Stimulated activated CD4-positive, alpha-beta T cell treated with anti-CD3 and anti-CD28 coated beads, Interleukin-1b, Interleukin-23, amount 100 ng/mL, for 24 hours (primary cell): Measurements from ENCODE around the gene GJB2.
A peak's percentile ranks its signal among the peaks of the same experiment; 100 is the strongest.

ENCODE experiments used
- DNase-seq, 4 experiments: peaks; one replicate each; pipeline ENCODE4 v3.0.0-alpha.2; 2020; ENCODE audit warnings: low read depth in 4 of 4, low spot score in 1 of 4

GJB2 gene

DNA sequence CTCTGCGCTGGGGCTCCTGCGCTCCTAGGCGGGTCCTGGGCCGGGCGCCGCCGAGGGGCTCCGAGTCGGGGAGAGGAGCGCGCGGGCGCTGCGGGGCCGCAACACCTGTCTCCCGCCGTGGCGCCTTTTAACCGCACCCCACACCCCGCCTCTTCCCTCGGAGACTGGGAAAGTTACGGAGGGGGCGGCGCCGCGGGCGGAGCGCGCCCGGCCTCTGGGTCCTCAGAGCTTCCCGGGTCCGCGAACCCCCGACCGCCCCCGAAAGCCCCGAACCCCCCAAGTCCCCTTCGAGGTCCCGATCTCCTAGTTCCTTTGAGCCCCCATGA lies at the start of gene GJB2:
GJB2 (minus strand) TSS at position 103 of the 326 bp plus-strand sequence. CDS start 3,357 bp downstream, outside the sequence.
- no peak for DNase-seq

DNA sequence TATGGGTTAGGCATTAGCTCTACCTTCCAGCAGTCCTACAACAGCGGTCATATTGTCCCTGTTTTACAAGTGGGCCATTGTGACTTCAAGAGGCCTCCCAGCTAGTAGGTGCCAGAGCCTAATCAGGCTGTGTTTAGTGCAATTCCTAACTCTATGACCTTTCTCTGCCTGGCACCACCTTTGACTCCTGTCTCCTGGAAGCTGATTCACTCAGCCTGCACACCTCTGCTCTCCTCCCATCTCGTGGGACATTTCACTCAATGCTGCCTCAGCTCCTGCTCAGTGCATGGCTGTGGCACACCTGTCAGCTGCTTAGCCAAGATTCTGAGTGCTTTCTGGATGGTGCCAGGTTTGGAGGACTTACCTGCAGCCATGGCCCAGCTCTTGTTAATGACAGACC lies 48.9 kb upstream of the GJB2 start:
- no peak for DNase-seq

DNA sequence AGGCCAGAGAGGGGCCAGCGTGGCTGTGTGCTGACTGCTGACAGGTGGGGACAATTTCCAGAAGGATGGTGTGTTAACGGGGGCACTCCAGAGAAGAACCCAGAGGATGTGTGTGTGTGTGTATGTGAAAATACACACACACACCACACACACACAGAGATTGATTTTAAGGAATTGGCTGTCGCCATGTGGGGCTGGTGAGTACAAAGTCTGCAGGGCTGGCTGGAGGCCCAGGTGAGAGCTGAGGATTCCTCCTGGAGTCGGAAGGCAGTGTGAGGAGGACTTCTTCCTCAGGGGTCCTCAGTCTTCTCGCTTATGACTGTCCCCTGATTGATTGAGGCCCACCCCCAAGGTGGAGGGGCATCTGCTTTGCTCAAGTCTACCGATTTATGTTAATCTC lies 47.0 kb upstream of the GJB2 start:
- no peak for DNase-seq

DNA sequence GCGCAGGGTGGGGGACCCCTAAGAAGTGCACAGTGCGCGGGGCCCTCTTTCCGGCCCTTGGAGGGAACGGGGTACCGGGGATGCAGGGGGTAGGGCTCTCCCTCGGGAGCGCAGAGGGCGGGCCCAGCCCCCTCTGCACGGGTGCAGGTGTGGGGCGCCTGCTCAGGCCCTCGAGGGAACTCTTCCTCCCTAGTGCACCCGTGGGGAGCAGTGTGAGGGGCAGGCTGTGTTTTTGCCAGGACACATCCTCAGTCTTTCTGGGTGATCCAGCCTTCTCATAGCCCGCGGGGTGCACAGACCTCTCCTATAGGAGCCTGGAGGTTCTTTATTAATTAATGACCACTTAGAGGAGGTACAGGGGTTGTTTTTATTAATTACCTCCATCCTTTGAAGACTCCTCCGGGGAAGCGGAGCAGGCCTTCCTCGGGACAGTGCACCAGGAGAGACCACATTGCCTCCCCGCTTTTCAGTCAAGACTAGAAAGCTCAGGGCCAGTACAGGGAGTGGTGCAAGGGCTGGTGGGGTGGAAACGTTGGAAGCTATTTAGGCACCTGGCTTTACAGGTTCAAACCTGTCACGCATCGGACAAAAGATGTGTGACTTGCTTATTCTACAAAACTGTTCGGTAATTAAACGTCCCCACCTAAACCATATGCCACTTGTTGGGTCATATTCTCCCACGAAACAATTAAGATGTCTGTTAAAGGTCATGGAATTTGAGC lies 40.0 kb upstream of the GJB2 start:
- no peak for DNase-seq

DNA sequence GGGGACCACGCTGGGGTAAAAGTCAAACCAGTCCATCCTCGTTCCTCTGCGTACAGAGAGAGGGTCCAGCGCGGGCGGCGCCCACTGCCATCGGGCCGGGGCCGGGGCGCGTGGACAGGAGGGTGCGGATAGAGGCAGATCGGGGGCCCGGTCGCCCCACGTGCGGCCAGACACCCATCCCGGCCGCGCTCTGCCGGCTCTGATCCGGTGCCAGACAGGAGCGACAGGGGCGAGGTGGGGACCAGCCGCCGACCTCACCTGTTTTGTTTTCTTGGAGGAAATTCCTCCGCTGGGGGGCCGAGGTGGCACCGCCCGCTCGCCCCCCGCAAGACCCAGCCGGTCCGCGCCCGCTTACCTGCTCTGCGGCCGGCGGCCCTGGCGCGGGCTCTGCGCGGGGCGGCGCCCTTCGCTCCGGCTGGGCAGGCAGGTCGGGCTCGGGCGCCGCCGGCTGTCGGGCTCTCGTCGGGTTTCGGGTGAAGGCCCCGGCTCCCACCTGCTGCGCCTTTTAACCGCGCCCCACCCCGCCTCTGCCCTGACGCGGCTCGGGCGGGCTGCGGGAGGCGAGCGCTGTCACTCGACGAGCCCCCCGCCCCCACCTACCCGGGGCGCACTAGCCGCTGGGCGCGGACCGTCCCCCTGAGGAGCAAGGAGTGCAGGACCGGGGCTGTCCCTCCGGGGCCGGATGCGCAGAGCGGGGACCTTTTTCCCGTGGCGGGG lies 39.3 kb upstream of the GJB2 start, which contains the start of gene GJB6:
GJB6 (minus strand) TSS at position 481 of the 717 bp plus-strand sequence. CDS start 8,839 bp downstream, outside the sequence.
- DNase-seq: peak in 2 of 4 experiments; percentile 14 to 25

DNA sequence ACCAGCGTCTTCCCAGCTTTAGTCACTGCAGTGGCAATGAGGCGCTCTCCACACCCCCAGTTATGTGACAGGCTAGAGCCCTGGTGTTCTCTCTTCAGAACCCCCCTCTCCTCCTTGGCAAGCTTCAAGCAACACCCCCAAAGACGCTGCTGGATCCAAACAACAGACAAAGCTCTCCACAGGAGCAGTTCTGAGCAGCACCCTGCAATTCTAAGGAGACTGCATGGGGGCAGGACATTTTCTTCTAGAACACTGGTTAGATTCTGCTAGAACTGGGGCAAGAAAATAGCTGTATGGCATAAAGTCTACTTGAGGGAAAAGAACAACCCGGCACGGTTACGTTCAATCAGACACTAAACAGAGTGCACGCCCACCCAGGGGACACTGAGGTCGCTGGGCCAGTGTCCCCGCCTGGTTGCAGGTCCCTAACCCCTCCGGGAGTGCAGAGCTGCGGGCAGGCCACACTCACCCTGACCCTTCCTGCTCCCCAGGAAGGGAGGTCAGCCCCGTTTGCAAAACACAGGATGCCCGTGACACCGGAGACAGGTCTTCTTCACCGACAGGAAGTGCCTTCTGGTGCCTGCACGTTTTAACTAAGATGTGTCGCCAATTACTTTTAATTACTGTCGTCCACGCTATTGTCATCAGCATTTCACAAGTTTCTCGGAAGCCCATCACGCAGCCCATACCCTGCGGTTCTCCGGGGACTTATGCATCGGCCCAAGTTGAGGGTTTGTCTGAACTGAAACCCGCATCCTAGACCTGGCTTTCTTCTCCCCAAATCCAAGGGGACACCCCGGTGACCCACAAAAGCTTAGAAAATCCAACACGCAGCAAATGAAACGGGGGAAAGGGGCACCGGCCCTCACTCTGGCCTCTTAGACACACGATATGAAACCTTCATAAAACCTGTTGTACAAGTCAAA lies 38.4 kb upstream of the GJB2 start:
- no peak for DNase-seq

DNA sequence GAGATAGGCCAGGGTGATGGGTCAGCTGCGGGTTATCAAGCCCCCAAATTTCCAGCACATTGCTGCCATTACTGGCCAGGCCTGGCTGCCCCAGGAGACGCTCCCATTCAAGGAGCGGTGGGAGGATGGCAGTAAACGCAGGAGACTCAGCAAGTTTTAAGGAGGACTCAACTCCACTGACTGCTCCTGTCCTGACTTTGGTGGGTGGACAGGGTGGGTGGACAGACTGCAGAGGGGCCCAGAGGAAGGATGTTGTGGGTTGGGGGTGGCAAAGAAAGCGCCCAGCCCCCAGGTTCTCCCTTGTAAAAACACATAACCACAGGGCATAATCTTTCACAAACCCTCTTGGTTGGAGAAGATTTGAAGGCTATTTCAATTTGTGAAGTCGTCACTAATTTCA lies 35.0 kb upstream of the GJB2 start:
- DNase-seq: no peak

DNA sequence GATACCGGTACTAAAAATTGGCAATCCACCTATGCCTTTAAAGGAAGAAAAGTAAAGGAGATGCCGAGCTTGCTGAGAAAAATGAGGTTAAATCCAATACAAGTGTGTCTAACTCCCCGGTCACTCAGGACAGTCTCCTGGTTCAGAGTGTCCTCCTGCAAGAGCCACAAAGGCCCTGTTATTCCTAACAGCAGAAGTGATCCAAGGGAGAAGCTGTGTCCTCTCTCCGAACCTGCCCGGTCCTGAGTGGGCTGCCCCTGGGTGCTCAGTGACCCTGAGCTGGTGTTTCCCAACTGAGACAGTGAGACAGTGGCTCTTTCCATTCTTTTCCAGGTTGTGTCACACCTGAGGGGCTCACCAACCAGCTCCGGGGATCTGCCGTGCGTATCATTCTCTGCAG lies 34.5 kb upstream of the GJB2 start:
- DNase-seq: no peak

DNA sequence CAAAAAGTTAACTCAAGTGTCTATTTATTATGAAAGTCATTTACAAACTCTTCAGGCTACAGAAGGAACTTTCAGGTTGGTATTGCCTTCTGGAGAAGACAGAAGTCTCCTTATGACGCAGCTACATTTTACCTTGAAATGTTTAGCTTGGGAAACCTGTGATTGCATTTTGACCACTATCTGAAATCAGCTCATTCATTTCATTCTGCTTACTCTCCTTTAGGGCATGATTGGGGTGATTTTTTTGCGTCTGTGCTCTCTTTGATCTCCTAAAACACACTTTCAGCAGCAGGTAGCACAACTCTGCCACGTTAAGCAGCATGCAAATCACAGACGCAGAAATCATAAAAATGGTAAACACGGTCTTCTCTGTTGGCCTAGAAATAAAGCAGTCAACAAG lies 29.8 kb upstream of the GJB2 start:
- DNase-seq: no peak

DNA sequence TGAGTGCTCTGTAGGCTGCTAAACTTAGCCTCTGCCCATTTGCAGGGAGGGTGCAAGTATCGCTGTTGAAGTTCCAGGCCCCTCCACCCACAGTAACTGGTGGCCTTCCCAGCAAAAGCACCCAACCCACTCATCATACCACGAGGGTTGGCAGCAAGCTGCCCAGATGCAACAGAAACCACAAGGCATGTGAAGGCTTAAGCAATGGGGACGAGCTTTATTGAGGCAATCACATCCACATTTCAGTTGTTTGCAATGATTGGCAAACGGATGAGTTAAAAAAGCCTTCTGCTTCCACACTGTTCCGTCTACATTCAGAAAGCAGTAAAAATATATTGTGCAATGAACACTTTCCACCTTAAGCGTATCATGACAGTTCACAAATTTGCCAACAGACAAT lies 29.0 kb upstream of the GJB2 start:
- DNase-seq: no peak

DNA sequence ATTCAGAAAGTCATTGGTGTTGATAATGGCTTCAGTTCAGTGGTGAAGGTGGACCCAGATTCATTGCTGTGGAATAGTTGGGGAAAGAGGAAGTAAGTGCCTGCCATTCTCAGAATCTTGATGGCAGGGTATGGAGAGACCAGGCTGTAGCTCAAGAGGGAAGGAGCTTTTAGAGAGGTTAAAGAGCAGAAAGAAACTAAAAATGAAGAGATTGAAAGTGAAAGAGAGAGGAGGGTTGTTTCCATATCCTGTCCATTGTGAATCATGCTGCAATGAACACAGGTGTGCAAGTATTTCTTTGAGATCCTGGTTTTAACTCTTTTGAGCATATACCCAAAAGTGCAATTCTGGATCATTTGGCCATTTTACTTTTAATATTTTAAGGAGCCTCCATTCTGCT lies 26.8 kb upstream of the GJB2 start:
- DNase-seq: no peak

DNA sequence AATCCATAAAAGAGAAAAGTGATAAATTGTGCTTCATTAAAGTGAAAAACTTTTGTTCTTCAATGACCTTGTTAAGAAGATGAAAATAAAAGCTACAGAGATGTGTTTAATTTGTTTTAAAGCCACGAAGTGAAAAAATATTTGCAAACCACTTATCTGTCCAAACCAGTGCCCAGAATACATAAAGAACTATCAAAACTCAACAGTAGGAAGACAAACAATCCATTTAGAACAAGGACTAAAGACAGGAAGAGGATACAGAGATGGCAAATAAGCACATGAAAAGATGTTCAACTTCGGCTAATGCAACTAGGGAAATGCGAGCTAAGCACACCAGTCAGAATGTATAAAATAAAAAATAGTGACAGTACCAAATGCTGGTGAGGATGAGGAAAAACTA lies 24.4 kb upstream of the GJB2 start:
- DNase-seq: no peak

DNA sequence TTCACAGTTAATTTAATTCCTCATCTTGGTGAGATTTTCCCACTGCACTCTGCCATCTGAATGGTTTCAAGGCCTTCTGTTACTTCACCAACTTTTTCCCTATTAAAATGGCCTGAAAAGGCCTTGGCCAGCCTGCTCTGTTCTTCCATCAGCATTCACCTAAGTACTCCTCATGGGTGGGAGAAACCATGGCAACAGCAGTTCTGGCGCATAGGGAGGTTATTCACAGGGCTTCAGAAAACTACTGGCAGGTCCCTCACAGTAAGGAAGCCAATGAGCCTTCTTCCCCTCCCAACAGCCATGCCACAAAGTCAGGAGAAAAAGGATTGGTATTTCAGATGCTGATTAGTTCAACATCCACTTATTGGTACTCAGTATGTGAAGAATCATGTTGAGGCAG lies 17.2 kb upstream of the GJB2 start:
- DNase-seq: no peak

DNA sequence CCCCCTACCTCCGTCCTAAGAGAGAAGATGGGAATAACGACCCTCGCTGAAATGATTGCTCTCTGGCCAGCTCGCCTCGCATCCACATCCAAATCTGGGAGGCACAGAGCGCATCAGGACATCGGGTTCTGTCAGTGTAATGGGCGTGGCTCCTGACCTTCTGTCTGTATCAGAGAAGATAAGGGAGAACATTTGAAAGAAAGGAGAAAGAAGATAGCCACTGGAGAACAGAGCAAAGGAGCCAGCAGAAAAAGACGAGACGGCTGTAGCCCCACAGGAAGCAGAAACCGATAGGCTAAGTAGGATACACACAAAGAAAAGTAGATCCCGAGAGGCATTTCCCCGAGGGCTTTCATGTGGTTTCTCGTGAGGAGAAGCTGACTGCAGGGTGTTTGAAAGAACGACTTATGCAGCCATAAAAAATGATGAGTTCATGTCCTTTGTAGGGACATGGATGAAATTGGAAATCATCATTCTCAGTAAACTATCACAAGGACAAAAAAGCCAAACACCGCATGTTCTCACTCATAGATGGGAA lies 14.0 kb upstream of the GJB2 start:
- no peak for DNase-seq

DNA sequence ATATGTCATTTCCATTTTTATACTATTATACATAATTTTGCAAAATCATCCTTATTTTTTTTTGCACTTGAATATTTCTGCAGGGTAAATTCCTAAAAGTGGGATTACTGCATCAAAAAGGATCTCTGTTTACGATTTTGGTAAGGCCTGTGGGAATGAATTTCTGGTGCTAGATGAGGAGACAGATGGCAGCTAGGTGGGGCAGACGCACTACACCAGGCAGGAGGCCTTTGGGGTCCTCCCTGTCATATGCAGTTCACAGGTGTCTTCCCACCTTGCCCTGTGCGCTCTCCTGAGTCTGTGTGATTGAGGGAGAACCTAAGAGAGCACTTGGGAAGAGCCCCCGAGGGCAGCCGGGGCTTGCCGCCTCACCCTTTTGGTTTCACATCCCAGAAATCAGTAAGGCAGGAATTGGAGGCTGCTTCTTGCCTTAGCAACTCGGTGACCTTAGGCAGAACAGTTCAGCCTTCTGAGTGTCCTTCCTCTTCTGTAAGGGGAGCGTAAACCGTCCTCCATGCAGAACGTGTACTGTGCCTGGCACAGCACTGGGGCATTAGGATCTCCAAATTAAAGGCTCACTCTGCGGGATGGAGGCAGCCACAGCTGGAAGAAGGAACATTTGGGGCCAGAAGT lies 13.4 kb upstream of the GJB2 start:
- DNase-seq: no peak

DNA sequence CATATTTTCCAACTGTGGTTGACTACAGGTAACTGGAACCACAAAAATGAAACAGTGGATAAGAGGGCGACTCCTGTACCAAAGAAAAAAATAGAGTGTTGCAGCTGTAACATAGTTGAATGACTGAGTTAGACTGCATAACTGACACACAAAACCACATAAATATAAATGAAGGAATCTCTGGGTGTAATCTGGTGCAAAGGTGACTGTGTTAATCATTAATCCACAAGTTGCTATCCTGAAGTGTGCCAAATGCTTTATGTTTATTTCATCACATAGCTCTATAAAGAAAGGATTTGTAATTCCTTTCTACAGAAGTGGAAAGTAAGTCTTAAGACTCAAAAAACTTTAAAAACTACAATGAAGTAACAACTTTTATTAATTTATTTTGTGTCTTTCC lies 6.0 kb upstream of the GJB2 start:
- DNase-seq: no peak

DNA sequence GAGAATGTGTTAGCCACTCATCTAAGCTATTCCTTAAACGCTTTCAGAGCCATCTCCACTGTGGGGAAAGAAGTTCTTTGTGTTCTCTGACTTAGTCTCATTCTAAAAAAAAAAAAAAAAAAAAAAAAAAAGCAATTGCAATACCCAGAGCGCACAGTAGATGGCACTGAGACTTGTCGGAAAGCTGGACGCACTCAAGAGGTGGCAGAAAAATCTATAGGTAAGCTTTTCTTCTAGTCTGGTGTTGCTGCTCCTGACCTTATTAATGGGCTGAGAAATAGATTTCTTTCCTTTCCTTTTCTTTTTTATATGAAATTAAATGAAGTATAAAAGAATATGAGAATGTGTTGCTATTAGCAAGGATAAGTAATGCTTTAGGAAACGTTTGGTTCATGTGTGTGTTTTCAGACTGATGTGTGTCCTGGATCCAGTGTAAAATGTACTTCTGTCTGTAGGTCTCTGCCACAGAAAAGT lies 4.7 kb upstream of the GJB2 start:
- DNase-seq: no peak

DNA sequence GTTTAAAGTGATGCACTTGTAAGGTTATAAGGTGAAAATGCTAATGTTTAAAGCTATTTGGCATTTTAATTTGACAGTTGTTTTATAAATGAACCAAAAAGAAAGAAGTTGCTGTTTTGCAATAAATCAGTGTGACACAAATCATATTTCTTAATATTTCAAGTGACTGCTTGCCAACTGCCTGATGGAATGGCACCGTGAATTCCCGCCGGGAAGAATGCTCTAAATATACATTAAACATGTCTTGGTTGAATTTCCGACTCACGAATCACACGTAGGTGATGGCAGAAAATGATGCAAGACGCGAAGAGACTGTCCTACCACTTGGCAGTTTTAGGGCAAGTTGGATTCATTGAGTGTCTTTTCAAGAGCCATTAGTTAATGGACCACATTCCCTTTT lies 3.1 kb upstream of the GJB2 start:
- no peak for DNase-seq

DNA sequence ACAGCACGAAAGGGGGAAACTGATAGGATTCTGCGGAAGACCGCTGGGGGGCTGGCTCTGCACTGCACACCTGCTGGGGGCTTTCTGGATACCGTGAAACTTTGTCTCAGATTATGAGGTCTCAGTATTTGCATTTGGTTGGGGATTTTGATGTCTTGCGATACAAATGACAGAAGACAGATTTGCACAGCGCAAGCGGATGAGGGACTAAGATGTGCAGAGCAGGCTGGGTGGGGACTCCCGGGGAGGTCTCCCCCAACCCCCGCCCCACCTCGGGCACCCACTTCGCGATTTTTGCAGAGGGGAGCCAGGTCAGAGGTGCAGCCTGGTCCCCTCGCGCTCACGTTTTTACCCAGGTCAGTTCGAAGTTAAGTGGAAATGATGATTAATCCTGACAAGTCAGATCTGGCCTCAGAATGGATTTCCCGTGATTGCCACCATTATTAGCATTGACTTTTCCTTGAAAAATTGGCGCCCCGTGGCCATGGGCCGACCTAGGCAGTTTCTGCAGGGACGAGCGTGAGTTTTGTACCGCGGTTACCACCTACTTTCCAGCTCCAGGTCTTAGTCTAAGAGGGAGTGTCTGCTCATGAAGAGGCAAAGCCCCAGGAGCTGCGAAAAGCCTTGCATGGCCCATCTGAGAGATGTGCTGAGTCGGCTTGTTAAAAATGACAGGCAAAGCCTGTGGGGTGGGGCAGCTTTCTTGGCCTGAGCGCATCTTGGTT lies 1.3 kb upstream of the GJB2 start:
- no peak for DNase-seq

DNA sequence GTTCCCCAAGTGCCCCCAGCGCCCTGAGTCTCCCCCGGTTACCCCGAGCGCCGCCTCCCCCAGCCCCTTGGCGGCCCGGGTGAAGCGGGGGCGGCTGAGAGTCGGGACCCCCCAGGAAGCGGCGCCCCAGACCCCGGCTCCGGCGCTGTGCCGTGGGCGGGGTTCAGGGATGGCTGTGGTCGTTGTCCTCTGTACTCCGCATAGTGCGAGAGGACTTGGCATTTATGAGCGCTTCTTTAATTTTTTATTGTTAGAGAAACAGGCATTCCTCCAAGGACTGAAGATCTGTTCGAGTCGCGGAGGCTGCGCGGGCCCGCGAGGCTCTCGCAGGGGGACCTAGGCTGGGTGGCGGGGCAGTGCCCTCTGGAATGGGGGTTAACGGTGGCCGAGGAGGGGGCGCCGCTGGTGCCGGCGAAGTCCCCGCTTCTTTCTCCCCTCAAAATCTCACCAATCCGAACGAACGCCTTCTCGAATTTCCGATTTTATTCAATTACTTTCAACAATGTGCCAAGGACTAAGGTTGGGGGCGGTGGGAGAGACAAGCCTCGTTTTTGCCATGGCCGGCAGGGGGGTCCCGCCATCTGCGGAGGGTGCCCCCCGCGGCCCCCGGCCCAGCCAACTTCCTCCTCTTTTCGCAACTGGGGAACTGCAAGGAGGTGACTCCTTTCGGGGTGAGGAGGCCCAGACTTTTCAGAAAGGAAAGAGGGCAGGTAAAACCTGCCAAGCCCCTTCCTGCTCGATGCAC lies 596 bp upstream of the GJB2 start:
- DNase-seq: no peak
